ENCODE measurements around the gene R3HDM2.
"Not testable (repeated sequence)": the region's sequence is repeated elsewhere in the genome, so short reads cannot be mapped to it uniquely, and the experiment has no call there.

R3HDM2 gene

GRCh38 chr12:57452181-57452936 lies 21.5 kb upstream of the R3HDM2 start:
- DNase-seq, result peak; percentile 31

GRCh38 chr12:57451233-57451778 lies 20.5 kb upstream of the R3HDM2 start:
- no peak for DNase-seq

GRCh38 chr12:57450057-57450456 lies 19.2 kb upstream of the R3HDM2 start:
- no peak for DNase-seq

DNA sequence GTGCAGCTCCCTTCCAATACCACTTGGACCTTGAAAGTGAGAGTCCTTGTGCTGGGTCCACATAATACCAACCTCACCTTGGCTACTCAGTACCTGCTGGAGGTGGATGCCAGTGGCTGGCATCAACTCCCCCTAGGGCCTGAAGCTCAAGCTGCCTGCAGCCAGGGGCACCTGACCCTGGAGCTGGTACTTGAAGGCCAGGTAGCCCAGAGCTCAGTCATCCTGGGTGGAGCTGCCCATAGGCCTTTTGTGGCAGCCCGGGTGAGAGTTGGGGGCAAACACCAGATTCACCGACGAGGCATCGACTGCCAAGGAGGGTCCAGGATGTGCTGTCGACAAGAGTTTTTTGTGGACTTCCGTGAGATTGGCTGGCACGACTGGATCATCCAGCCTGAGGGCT lies 18.5 kb upstream of the R3HDM2 start:
- DNase-seq, result no peak

GRCh38 chr12:57448669-57449068 lies 17.8 kb upstream of the R3HDM2 start:
- DNase-seq, result no peak

GRCh38 chr12:57446292-57446960 lies 15.6 kb upstream of the R3HDM2 start:
- DNase-seq, result no peak

DNA sequence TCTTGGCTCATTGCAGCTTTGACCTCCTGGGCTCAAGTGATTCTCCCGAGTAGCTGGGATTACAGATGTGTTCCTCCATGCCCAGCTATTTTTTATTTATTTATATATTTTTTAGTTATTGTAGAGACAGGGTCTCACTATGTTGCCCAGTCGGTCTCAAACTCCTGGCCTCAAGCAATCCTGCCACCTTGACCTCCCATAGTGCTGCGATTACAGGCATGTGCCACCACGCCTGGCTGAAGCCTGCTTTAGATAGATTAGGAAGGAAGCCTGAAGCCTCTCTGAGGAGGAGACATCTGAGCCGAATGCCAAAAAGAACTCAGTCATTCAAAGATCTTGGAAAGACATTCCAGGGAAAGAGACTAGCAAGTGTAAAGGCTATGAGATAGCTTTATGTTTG lies 13.9 kb upstream of the R3HDM2 start:
- no peak for DNase-seq

DNA sequence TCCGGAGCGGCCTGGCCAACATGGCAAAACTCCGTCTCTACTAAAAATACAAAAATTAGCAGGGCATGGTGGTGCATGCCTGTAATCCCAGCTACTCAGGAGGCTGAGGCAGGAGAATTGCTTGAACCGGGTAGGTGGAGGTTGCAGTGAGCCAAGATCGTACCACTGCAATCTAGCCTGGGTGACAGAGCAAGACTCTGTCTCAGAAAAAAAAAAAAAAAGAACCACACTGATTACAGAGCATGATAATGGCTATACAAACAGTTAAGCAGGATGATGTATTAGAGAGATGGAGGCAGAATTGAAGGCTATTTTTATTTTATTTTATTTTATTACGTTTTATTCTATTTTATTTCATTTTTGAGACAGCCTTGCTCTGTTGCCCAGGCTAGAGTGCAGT lies 13.5 kb upstream of the R3HDM2 start:
- not testable (repeated sequence) for DNase-seq

DNA sequence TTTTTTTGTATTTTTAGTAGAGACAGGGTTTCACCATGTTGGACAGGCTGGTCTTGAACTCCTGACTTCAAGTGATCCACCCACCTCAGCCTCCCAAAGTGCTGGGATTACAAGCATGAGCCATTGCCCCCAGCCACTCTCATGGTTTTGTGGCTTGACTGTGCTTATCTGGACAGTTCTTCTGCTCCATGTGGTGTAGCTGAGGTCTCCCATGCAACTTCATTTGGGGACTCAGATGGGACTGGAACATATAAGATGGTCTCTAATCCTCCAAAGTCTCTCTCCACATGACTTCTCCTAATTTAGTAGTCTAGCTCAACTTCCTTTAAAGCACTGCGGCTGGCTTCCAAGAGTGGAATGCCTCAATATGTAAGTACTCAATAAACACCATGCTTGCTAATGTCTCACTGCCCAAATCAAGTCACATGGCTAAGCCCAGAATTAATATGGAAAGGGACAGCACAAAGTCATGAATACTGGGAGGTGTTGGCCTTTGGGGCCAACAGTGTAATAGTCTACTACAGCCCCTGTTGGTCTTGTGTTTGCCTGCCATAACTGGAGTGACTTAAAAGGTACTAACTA lies 11.1 kb upstream of the R3HDM2 start:
- DNase-seq, result no peak

GRCh38 chr12:57441393-57441792 lies 10.6 kb upstream of the R3HDM2 start:
- not testable (repeated sequence) for DNase-seq

DNA sequence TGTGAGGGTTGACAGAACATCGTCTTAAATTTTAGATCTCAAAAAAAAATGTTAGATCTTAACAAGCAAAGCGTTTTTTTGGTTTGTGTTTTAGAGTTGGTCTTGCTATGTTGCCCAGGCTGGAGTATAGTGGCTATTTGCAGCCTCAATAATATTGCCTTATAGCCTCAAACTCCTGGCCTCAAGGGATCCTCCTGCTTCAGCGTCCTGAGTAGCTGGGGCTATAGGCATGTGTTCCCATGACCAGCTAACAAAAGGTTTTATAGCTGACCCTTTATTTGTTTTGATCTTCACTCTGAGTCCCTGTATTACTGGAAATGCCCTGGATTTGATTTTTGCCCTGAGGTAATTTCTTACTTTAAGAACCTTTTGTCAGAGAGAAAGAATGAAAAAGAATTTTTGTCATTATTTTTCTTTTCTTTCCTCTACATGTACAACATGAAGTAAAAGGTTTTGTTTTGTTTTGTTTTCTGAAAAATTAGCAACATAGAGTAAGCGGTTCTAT lies 9.0 kb upstream of the R3HDM2 start:
- DNase-seq, result no peak

DNA sequence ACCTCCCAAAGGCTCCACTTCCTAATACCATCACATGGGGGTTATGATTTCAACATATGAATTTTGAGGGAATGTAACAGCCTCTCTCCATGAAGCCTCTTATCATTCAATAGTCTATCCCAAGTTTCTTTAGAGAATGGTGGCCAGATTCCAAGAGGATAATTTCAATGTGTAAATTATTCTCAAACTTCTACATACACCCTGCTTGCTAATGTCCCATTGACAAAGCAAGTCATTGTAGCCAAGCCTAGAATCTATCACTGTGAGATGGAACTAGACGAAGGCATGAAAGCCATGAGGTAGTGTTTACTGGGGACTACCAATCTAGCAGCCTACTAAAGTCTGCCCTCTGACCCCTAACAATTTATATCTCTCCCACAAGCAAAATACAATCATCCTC lies 7.6 kb upstream of the R3HDM2 start:
- no peak for DNase-seq

DNA sequence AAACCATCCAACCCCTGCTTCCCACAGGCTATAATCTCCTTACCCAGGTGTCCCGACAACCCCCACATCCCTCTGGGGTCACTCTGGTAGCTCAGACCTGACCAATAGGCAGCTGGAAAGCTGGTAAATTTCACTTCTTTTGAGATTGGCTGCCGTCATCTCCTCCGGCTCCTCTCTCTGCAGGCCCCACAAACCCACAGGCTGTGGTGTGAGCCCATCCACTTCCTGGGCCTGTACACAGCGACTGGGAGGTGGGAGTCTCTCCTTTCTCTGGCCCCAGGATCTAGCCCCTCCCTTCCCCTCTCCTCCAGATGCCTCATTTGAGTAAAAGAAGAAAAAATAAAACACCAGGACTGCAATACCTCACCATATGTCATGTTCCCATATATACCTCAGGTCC lies 4.5 kb upstream of the R3HDM2 start:
- DNase-seq, result peak; percentile 14

GRCh38 chr12:57434517-57435223 lies 3.8 kb upstream of the R3HDM2 start, which contains the start of gene INHBC:
Gene INHBC, plus strand, starts transcription at chr12:57434784. Its CDS starts 103 bp downstream, at chr12:57434887.
- DNase-seq, result no peak

GRCh38 chr12:57433370-57433769 lies 2.5 kb upstream of the R3HDM2 start:
- DNase-seq, result no peak

GRCh38 chr12:57431654-57432188 lies 878 bp upstream of the R3HDM2 start:
- no peak for DNase-seq

- DNase-seq, result peak; percentile 71
These were observed 522 bp downstream of the R3HDM2 start for GRCh38 chr12:57430112-57430930.

DNA sequence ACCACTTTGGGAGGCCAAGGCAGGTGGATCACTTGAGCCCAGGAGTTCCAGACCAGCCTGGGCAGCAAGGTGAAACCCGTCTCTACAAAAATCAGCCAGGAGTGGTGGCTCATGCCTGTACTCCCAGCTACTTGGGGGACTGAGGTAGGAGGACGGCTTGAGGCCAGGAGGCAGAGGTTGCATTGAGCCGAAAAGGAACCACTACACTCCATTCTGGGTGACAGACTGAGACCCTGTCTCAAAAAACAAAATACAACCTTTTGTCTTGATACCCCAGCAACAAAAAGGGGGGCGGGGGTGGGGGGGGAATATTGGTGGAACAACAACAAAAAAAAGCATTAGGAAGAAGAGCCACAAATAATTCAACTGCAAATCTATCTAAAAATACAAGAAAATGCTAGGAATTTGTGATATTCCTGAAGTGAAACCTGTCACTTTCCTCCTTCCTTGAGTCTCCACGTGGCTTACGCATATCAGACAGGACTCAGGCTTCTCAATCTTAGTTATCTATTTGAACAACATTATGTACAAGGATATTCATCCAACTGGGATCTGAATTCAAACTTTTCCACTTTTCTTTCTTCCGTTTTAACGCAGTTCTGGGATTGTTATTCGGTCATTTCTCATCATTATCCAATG lies 1.3 kb downstream of the R3HDM2 start:
- no peak for DNase-seq

DNA sequence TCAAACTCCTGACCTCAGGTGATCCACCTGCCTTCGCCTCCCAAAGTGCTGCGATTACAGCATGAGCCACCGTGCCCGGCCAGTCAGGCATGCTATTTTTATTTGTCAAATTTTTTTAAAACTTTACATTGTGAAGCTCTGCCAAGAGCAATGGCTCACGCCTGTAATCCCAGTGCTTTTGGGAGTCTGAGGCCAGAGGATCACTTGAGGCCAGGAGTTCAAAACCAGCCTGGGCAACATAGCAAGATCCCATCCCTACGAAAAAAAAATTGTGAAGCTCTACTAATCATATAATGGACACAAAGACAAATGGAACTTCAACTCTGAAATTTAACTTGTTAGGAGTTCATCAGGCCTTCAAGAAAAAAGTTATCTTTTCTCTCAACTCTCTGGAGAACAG lies 1.9 kb downstream of the R3HDM2 start:
- no peak for DNase-seq

GRCh38 chr12:57426948-57427347 lies 3.9 kb downstream of the R3HDM2 start:
- not testable (repeated sequence) for DNase-seq

GRCh38 chr12:57420482-57420881 lies 10.4 kb downstream of the R3HDM2 start:
- DNase-seq, result no peak

Data from GDM1 (cell line).